ENCODE measurements around the gene PDAP1. TPM values are rescaled to one million over a fixed set of nuclear protein-coding genes. Genes with fewer than 3 reads are reported as not detected.

Gene PDAP1
- total and polyA plus RNA-seq, 7 experiments from 2014 or later, result 38.4 to 104 (median 43.4) TPM

GRCh38 chr7:99453105-99453504 is 44.7 kb upstream of the PDAP1 start:
- CTCF ChIA-PET, result interaction anchor here (0.5 kb wide), 1 partner anchor 91 kb away, joined by 3 read pairs; no protein-coding TSS in a partner anchor
- H3K27ac Mint-ChIP-seq, result no peak overlapping the region
- no peak overlapping the region for H3K27ac ChIP-seq (ENCODE audit: low read depth, low read length)
- DNase-seq (no peak), ATAC-seq (no peak)
- no peaks in the 10 kb centered on the region for H3K27me3 Mint-ChIP-seq
- H3K4me3 ChIP-seq (ENCODE audit: low read length), result no peak overlapping the region
- no peaks in the 10 kb centered on the region for H3K9me3 Mint-ChIP-seq
- H3K4me1 ChIP-seq (ENCODE audit: control insufficient read depth in 2 of 2, insufficient read depth in 2 of 2, low read length in 2 of 2), result no peaks in the 10 kb centered on the region
- no peak overlapping the region for H3K4me3 Mint-ChIP-seq
- no peaks in the 10 kb centered on the region for H3K27me3 ChIP-seq (ENCODE audit: control insufficient read depth in 2 of 2, insufficient read depth in 2 of 2, low read length in 2 of 2)
- H3K4me1 Mint-ChIP-seq, result peaks cover 0 to 7% (median 1%) of the 10 kb centered on the region in 7 donors
- H3K9me3 ChIP-seq (ENCODE audit: control insufficient read depth in 2 of 3, low read length in 3 of 3), result no peaks in the 10 kb centered on the region
- POLR2A ChIA-PET, result no interaction called here
- peaks cover 0 to 94% (median 16%) of the 10 kb centered on the region in 3 experiments for H3K36me3 ChIP-seq (ENCODE audit: control insufficient read depth in 2 of 3, insufficient read depth in 3 of 3, low read length in 3 of 3)
- intact Hi-C loops (cut with micrococcal nuclease), result no loop called here
- H3K36me3 Mint-ChIP-seq, result peaks cover 0 to 17% (median 4%) of the 10 kb centered on the region in 5 donors

- H3K27ac ChIP-seq (ENCODE audit: low read depth, low read length), result no peak overlapping the region
- DNase-seq, result no peak
- H3K9me3 ChIP-seq (ENCODE audit: control insufficient read depth in 2 of 3, low read length in 3 of 3), result no peaks in the 10 kb centered on the region
- no peak overlapping the region for H3K4me3 ChIP-seq (ENCODE audit: low read length)
- POLR2A ChIA-PET, result no interaction called here
- Mint-ChIP-seq H3K4me1 (peaks cover 0 to 7% (median 1%) of the 10 kb centered on the region in 7 donors), H3K4me3 (no peak overlapping the region), H3K27me3 (no peaks in the 10 kb centered on the region), H3K27ac (no peak overlapping the region), H3K9me3 (no peaks in the 10 kb centered on the region), H3K36me3 (peaks cover 0 to 21% (median 4%) of the 10 kb centered on the region in 5 donors)
- H3K36me3 ChIP-seq (ENCODE audit: control insufficient read depth in 2 of 3, insufficient read depth in 3 of 3, low read length in 3 of 3), result peaks cover 0 to 94% (median 15%) of the 10 kb centered on the region in 3 experiments
- intact Hi-C loops (cut with micrococcal nuclease), result no loop called here
- CTCF ChIA-PET, result no interaction called here
- no peaks in the 10 kb centered on the region for H3K27me3 ChIP-seq (ENCODE audit: control insufficient read depth in 2 of 2, insufficient read depth in 2 of 2, low read length in 2 of 2)
- H3K4me1 ChIP-seq (ENCODE audit: control insufficient read depth in 2 of 2, insufficient read depth in 2 of 2, low read length in 2 of 2), result no peaks in the 10 kb centered on the region
- ATAC-seq, result no peak
Observed at GRCh38 chr7:99452541-99452940, 44.1 kb upstream of the PDAP1 start.

GRCh38 chr7:99451936-99452335 is 43.5 kb upstream of the PDAP1 start:
- Histone ChIP-seq H3K9me3 (ENCODE audit: control insufficient read depth in 2 of 3, low read length in 3 of 3) (no peaks in the 10 kb centered on the region), H3K4me3 (ENCODE audit: low read length) (no peak overlapping the region), H3K36me3 (ENCODE audit: control insufficient read depth in 2 of 3, insufficient read depth in 3 of 3, low read length in 3 of 3) (peaks cover 0 to 92% (median 15%) of the 10 kb centered on the region in 3 experiments), H3K27ac (ENCODE audit: low read depth, low read length) (no peak overlapping the region), H3K4me1 (ENCODE audit: control insufficient read depth in 2 of 2, insufficient read depth in 2 of 2, low read length in 2 of 2) (no peaks in the 10 kb centered on the region), H3K27me3 (ENCODE audit: control insufficient read depth in 2 of 2, insufficient read depth in 2 of 2, low read length in 2 of 2) (no peaks in the 10 kb centered on the region)
- ChIA-PET CTCF (no interaction called here), POLR2A (no interaction called here)
- intact Hi-C loops (cut with micrococcal nuclease), result no loop called here
- Mint-ChIP-seq H3K4me3 (no peak overlapping the region), H3K9me3 (no peaks in the 10 kb centered on the region), H3K36me3 (peaks cover 0 to 21% (median 4%) of the 10 kb centered on the region in 5 donors), H3K27ac (peak overlapping the region in 1 of 9 donors; percentile 64), H3K4me1 (peaks cover 0 to 7% (median 1%) of the 10 kb centered on the region in 7 donors), H3K27me3 (no peaks in the 10 kb centered on the region)
- no peak for ATAC-seq
- no peak for DNase-seq

GRCh38 chr7:99449326-99449725 is 40.9 kb upstream of the PDAP1 start:
- Histone ChIP-seq H3K27ac (ENCODE audit: low read depth, low read length) (no peak overlapping the region), H3K27me3 (ENCODE audit: control insufficient read depth in 2 of 2, insufficient read depth in 2 of 2, low read length in 2 of 2) (no peaks in the 10 kb centered on the region), H3K9me3 (ENCODE audit: control insufficient read depth in 2 of 3, low read length in 3 of 3) (no peaks in the 10 kb centered on the region), H3K4me1 (ENCODE audit: control insufficient read depth in 2 of 2, insufficient read depth in 2 of 2, low read length in 2 of 2) (no peaks in the 10 kb centered on the region), H3K36me3 (ENCODE audit: control insufficient read depth in 2 of 3, insufficient read depth in 3 of 3, low read length in 3 of 3) (peaks cover 10 to 88% (median 15%) of the 10 kb centered on the region in 3 experiments), H3K4me3 (ENCODE audit: low read length) (no peak overlapping the region)
- no peak overlapping the region for H3K4me3 Mint-ChIP-seq
- ATAC-seq, result no peak
- no peaks in the 10 kb centered on the region for H3K27me3 Mint-ChIP-seq
- DNase-seq, result no peak
- POLR2A ChIA-PET, result interaction anchor here (0.6 kb wide), 1 partner anchor 92 kb away, joined by 3 read pairs; no protein-coding TSS in a partner anchor
- peak overlapping the region in 4 of 9 donors; percentile 43 to 57 (median 46) for H3K27ac Mint-ChIP-seq
- H3K36me3 Mint-ChIP-seq, result peaks cover 0 to 35% (median 4%) of the 10 kb centered on the region in 5 donors
- H3K4me1 Mint-ChIP-seq, result peaks cover 0 to 7% (median 3%) of the 10 kb centered on the region in 7 donors
- intact Hi-C loops (cut with micrococcal nuclease), result no loop called here
- CTCF ChIA-PET, result no interaction called here
- no peaks in the 10 kb centered on the region for H3K9me3 Mint-ChIP-seq

GRCh38 chr7:99448855-99449254 is 40.5 kb upstream of the PDAP1 start:
- ATAC-seq (no peak), DNase-seq (no peak)
- Mint-ChIP-seq H3K36me3 (peaks cover 0 to 33% (median 4%) of the 10 kb centered on the region in 5 donors), H3K27me3 (no peaks in the 10 kb centered on the region), H3K4me3 (no peak overlapping the region), H3K4me1 (peaks cover 0 to 7% (median 3%) of the 10 kb centered on the region in 7 donors), H3K27ac (peak overlapping the region in 1 of 9 donors; percentile 21), H3K9me3 (no peaks in the 10 kb centered on the region)
- H3K9me3 ChIP-seq (ENCODE audit: control insufficient read depth in 2 of 3, low read length in 3 of 3), result no peaks in the 10 kb centered on the region
- H3K4me3 ChIP-seq (ENCODE audit: low read length), result no peak overlapping the region
- no peaks in the 10 kb centered on the region for H3K27me3 ChIP-seq (ENCODE audit: control insufficient read depth in 2 of 2, insufficient read depth in 2 of 2, low read length in 2 of 2)
- H3K4me1 ChIP-seq (ENCODE audit: control insufficient read depth in 2 of 2, insufficient read depth in 2 of 2, low read length in 2 of 2), result no peaks in the 10 kb centered on the region
- no peak overlapping the region for H3K27ac ChIP-seq (ENCODE audit: low read depth, low read length)
- POLR2A ChIA-PET, result interaction anchor here (0.6 kb wide), 2 partner anchors 90 to 92 kb away, joined by 3 to 4 read pairs; no protein-coding TSS in a partner anchor
- intact Hi-C loops (cut with micrococcal nuclease), result no loop called here
- H3K36me3 ChIP-seq (ENCODE audit: control insufficient read depth in 2 of 3, insufficient read depth in 3 of 3, low read length in 3 of 3), result peaks cover 10 to 84% (median 15%) of the 10 kb centered on the region in 3 experiments
- CTCF ChIA-PET, result no interaction called here

- Mint-ChIP-seq H3K27ac (no peak overlapping the region), H3K36me3 (peaks cover 0 to 33% (median 5%) of the 10 kb centered on the region in 5 donors), H3K9me3 (no peaks in the 10 kb centered on the region), H3K4me1 (peaks cover 3 to 11% (median 8%) of the 10 kb centered on the region in 7 donors), H3K4me3 (no peak overlapping the region), H3K27me3 (no peaks in the 10 kb centered on the region)
- H3K27ac ChIP-seq (ENCODE audit: low read depth, low read length), result no peak overlapping the region
- POLR2A ChIA-PET, result interaction anchor here (0.5 kb wide), 1 partner anchor 692 kb away, joined by 3 read pairs; no protein-coding TSS in a partner anchor
- H3K4me3 ChIP-seq (ENCODE audit: low read length), result no peak overlapping the region
- DNase-seq (no peak), ATAC-seq (no peak)
- peaks cover 10 to 80% (median 15%) of the 10 kb centered on the region in 3 experiments for H3K36me3 ChIP-seq (ENCODE audit: control insufficient read depth in 2 of 3, insufficient read depth in 3 of 3, low read length in 3 of 3)
- no peaks in the 10 kb centered on the region for H3K27me3 ChIP-seq (ENCODE audit: control insufficient read depth in 2 of 2, insufficient read depth in 2 of 2, low read length in 2 of 2)
- no peaks in the 10 kb centered on the region for H3K4me1 ChIP-seq (ENCODE audit: control insufficient read depth in 2 of 2, insufficient read depth in 2 of 2, low read length in 2 of 2)
- CTCF ChIA-PET, result no interaction called here
- intact Hi-C loops (cut with micrococcal nuclease), result no loop called here
- H3K9me3 ChIP-seq (ENCODE audit: control insufficient read depth in 2 of 3, low read length in 3 of 3), result no peaks in the 10 kb centered on the region
Observed at GRCh38 chr7:99447943-99448342, 39.5 kb upstream of the PDAP1 start.

- Histone ChIP-seq H3K4me1 (ENCODE audit: control insufficient read depth in 2 of 2, insufficient read depth in 2 of 2, low read length in 2 of 2) (no peaks in the 10 kb centered on the region), H3K4me3 (ENCODE audit: low read length) (no peak overlapping the region), H3K36me3 (ENCODE audit: control insufficient read depth in 2 of 3, insufficient read depth in 3 of 3, low read length in 3 of 3) (peaks cover 10 to 65% (median 11%) of the 10 kb centered on the region in 3 experiments), H3K9me3 (ENCODE audit: control insufficient read depth in 2 of 3, low read length in 3 of 3) (no peaks in the 10 kb centered on the region), H3K27ac (ENCODE audit: low read depth, low read length) (no peak overlapping the region), H3K27me3 (ENCODE audit: control insufficient read depth in 2 of 2, insufficient read depth in 2 of 2, low read length in 2 of 2) (no peaks in the 10 kb centered on the region)
- ChIA-PET POLR2A (no interaction called here), CTCF (no interaction called here)
- no peak for DNase-seq
- peak overlapping the region in 1 of 9 donors; percentile 38 for H3K27ac Mint-ChIP-seq
- intact Hi-C loops (cut with micrococcal nuclease), result no loop called here
- no peaks in the 10 kb centered on the region for H3K9me3 Mint-ChIP-seq
- H3K4me1 Mint-ChIP-seq, result peaks cover 4 to 20% (median 17%) of the 10 kb centered on the region in 7 donors
- H3K36me3 Mint-ChIP-seq, result peaks cover 0 to 34% (median 8%) of the 10 kb centered on the region in 5 donors
- H3K27me3 Mint-ChIP-seq, result no peaks in the 10 kb centered on the region
- no peak for ATAC-seq
- H3K4me3 Mint-ChIP-seq, result no peak overlapping the region
Observed at GRCh38 chr7:99446096-99446495, 37.7 kb upstream of the PDAP1 start.
